ENCODE data around the gene FABP3.

The FABP3 gene

DNA sequence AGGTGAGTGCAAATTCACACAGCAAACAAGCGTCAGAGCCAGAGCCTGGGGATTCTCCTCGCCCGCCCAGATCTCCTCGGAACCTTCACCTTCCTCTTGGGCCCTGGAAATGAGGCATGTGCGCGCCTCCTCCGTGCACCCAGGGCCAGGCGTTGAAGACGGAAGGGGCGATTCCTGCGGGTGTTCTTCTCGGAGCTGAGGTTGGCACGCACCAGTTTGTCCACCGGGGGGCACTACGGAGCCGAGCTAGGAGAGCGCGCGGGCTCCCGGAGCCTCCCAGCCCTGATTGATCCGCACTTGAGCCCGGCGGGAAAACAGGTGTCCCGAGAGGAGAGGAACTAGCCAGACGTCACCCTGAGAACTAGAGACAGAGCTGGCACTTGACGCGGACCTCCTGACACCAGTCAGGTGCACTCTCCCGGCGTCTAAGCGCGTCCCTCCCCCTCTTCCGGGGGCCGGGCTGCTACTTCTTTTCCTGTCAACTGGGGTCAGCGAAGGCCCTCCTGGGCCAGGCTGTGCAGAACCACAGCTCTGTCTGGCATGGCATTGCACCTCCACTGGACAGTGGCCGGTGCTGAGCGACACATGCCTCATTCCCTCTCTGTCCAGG is 21.8 kb upstream of the FABP3 start (continued):
- TF ChIP-seq HOXA7 (CRISPR knock-in tag; IDR thresholded peaks at IDR 0.05; ENCODE audit: borderline replicate concordance): no peak
- TF ChIP-seq OVOL3 (tag by site-specific recombination; IDR thresholded peaks at IDR 0.05): no peak
- no peak for TF ChIP-seq ZNF530 (tag by site-specific recombination; IDR thresholded peaks at IDR 0.05; ENCODE audit: low read depth)
- TF ChIP-seq, protein P1, sequence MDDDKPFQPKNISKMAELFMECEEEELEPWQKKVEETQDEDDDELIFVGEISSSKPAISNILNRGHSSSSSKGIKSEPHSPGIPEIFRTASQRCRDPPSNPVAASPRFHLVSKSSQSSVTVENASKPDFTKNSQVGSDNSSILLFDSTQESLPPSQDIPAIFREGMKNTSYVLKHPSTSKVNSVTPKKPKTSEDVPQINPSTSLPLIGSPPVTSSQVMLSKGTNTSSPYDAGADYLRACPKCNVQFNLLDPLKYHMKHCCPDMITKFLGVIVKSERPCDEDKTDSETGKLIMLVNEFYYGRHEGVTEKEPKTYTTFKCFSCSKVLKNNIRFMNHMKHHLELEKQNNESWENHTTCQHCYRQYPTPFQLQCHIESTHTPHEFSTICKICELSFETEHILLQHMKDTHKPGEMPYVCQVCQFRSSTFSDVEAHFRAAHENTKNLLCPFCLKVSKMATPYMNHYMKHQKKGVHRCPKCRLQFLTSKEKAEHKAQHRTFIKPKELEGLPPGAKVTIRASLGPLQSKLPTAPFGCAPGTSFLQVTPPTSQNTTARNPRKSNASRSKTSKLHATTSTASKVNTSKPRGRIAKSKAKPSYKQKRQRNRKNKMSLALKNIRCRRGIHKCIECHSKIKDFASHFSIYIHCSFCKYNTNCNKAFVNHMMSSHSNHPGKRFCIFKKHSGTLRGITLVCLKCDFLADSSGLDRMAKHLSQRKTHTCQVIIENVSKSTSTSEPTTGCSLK (tag by site-specific recombination; IDR thresholded peaks at IDR 0.05): no peak
- no peak for TF ChIP-seq ZNF48 (tag by site-specific recombination; IDR thresholded peaks at IDR 0.05)
- TF ChIP-seq ZNF76 (tag by site-specific recombination; IDR thresholded peaks at IDR 0.05; ENCODE audit: borderline replicate concordance, low read depth): no peak
- TF ChIP-seq KLF8 (tag by site-specific recombination; IDR thresholded peaks at IDR 0.05): peak; percentile 60
- no peak for TF ChIP-seq ZNF670 (tag by site-specific recombination; IDR thresholded peaks at IDR 0.05; ENCODE audit: low read depth)
- TF ChIP-seq SP3 (tag by site-specific recombination; IDR thresholded peaks at IDR 0.05): 0 out of 2 replicates have a peak, but pooled peaks have one; percentile 21
- TF ChIP-seq TCF7L2 (IDR thresholded peaks at IDR 0.05; ENCODE audit: borderline replicate concordance, low read depth, low read length): no peak
- no peak for TF ChIP-seq ZNF473 (tag by site-specific recombination; IDR thresholded peaks at IDR 0.05)
- peak; percentile 65 for TF ChIP-seq ZEB2 (tag by site-specific recombination; IDR thresholded peaks at IDR 0.05)
- TF ChIP-seq, protein P2, sequence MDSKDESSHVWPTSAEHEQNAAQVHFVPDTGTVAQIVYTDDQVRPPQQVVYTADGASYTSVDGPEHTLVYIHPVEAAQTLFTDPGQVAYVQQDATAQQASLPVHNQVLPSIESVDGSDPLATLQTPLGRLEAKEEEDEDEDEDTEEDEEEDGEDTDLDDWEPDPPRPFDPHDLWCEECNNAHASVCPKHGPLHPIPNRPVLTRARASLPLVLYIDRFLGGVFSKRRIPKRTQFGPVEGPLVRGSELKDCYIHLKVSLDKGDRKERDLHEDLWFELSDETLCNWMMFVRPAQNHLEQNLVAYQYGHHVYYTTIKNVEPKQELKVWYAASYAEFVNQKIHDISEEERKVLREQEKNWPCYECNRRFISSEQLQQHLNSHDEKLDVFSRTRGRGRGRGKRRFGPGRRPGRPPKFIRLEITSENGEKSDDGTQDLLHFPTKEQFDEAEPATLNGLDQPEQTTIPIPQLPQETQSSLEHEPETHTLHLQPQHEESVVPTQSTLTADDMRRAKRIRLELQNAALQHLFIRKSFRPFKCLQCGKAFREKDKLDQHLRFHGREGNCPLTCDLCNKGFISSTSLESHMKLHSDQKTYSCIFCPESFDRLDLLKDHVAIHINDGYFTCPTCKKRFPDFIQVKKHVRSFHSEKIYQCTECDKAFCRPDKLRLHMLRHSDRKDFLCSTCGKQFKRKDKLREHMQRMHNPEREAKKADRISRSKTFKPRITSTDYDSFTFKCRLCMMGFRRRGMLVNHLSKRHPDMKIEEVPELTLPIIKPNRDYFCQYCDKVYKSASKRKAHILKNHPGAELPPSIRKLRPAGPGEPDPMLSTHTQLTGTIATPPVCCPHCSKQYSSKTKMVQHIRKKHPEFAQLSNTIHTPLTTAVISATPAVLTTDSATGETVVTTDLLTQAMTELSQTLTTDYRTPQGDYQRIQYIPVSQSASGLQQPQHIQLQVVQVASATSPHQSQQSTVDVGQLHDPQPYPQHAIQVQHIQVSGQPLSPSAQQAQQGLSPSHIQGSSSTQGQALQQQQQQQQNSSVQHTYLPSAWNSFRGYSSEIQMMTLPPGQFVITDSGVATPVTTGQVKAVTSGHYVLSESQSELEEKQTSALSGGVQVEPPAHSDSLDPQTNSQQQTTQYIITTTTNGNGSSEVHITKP (tag by site-specific recombination; IDR thresholded peaks at IDR 0.05): peak; percentile 87
- TF ChIP-seq ZNF629 (tag by site-specific recombination; IDR thresholded peaks at IDR 0.05): peak; percentile 71
- TF ChIP-seq, protein P3, sequence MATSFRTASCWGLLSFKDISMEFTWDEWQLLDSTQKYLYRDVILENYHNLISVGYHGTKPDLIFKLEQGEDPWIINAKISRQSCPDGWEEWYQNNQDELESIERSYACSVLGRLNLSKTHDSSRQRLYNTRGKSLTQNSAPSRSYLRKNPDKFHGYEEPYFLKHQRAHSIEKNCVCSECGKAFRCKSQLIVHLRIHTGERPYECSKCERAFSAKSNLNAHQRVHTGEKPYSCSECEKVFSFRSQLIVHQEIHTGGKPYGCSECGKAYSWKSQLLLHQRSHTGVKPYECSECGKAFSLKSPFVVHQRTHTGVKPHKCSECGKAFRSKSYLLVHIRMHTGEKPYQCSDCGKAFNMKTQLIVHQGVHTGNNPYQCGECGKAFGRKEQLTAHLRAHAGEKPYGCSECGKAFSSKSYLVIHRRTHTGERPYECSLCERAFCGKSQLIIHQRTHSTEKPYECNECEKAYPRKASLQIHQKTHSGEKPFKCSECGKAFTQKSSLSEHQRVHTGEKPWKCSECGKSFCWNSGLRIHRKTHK (tag by site-specific recombination; IDR thresholded peaks at IDR 0.05): no peak
- no peak for TF ChIP-seq ZNF560 (tag by site-specific recombination; IDR thresholded peaks at IDR 0.05; ENCODE audit: borderline replicate concordance)
- TF ChIP-seq ZNF223 (tag by site-specific recombination; IDR thresholded peaks at IDR 0.05): no peak
- TF ChIP-seq, protein P4, sequence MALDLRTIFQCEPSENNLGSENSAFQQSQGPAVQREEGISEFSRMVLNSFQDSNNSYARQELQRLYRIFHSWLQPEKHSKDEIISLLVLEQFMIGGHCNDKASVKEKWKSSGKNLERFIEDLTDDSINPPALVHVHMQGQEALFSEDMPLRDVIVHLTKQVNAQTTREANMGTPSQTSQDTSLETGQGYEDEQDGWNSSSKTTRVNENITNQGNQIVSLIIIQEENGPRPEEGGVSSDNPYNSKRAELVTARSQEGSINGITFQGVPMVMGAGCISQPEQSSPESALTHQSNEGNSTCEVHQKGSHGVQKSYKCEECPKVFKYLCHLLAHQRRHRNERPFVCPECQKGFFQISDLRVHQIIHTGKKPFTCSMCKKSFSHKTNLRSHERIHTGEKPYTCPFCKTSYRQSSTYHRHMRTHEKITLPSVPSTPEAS (tag by site-specific recombination; IDR thresholded peaks at IDR 0.05): no peak
- TF ChIP-seq ZBTB1 (tag by site-specific recombination; IDR thresholded peaks at IDR 0.05): no peak
- no peak for TF ChIP-seq ZNF175 (tag by site-specific recombination; IDR thresholded peaks at IDR 0.05)
- no peak for TF ChIP-seq ZNF202 (tag by site-specific recombination; IDR thresholded peaks at IDR 0.05; ENCODE audit: borderline replicate concordance)
- TF ChIP-seq ZNF133 (tag by site-specific recombination; IDR thresholded peaks at IDR 0.05): no peak
- TF ChIP-seq, protein P5, sequence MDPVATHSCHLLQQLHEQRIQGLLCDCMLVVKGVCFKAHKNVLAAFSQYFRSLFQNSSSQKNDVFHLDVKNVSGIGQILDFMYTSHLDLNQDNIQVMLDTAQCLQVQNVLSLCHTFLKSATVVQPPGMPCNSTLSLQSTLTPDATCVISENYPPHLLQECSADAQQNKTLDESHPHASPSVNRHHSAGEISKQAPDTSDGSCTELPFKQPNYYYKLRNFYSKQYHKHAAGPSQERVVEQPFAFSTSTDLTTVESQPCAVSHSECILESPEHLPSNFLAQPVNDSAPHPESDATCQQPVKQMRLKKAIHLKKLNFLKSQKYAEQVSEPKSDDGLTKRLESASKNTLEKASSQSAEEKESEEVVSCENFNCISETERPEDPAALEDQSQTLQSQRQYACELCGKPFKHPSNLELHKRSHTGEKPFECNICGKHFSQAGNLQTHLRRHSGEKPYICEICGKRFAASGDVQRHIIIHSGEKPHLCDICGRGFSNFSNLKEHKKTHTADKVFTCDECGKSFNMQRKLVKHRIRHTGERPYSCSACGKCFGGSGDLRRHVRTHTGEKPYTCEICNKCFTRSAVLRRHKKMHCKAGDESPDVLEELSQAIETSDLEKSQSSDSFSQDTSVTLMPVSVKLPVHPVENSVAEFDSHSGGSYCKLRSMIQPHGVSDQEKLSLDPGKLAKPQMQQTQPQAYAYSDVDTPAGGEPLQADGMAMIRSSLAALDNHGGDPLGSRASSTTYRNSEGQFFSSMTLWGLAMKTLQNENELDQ (tag by site-specific recombination; IDR thresholded peaks at IDR 0.05; ENCODE audit: low read depth): no peak
- TF ChIP-seq, protein P6, sequence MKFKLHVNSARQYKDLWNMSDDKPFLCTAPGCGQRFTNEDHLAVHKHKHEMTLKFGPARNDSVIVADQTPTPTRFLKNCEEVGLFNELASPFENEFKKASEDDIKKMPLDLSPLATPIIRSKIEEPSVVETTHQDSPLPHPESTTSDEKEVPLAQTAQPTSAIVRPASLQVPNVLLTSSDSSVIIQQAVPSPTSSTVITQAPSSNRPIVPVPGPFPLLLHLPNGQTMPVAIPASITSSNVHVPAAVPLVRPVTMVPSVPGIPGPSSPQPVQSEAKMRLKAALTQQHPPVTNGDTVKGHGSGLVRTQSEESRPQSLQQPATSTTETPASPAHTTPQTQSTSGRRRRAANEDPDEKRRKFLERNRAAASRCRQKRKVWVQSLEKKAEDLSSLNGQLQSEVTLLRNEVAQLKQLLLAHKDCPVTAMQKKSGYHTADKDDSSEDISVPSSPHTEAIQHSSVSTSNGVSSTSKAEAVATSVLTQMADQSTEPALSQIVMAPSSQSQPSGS (tag by site-specific recombination; IDR thresholded peaks at IDR 0.05; ENCODE audit: low read depth): no peak
- no peak for TF ChIP-seq ZNF23 (tag by site-specific recombination; IDR thresholded peaks at IDR 0.05; ENCODE audit: borderline replicate concordance)
- TF ChIP-seq RBAK (tag by site-specific recombination; IDR thresholded peaks at IDR 0.05): no peak
- no peak for TF ChIP-seq ZNF596 (tag by site-specific recombination; IDR thresholded peaks at IDR 0.05)
- TF ChIP-seq ZNF140 (tag by site-specific recombination; IDR thresholded peaks at IDR 0.05): no peak
- no peak for TF ChIP-seq ZNF10 (tag by site-specific recombination; IDR thresholded peaks at IDR 0.05)

Data from HEK293 (cell line).